Body of pancreas (tissue), 4 donors: ENCODE data around the gene ENTPD2.

Experiments
- CTCF ChIP-seq, 7 experiments: fragments of 450-650 bp in 4 of 7; fragments of 200-600 bp in 3 of 7; sonication (generic) in 3 of 7; IDR thresholded peaks; one replicate each; pipeline ENCODE4 v1.5.1; 2016 to 2019; ENCODE audit warnings: antibody characterized with exemption in 7 of 7
- POLR2A ChIP-seq, 3 donors: fragments of 450-650 bp; IDR thresholded peaks; one replicate each; pipeline ENCODE4 v1.6.1; 2016; ENCODE audit warnings: antibody characterized with exemption in 3 of 3, mild to moderate bottlenecking in 2 of 3

- TF ChIP-seq CTCF (IDR thresholded peaks at IDR 0.05) (no peak), POLR2A (IDR thresholded peaks at IDR 0.05) (no peak)
Observed at GRCh38 chr9:137044037-137044436, 9.8 kb downstream of the ENTPD2 start.
